AG04450 (cell line): ENCODE data around the gene PLA2G4E. TPM values are rescaled to one million over a fixed set of nuclear protein-coding genes. Genes with fewer than 3 reads are reported as not detected.

ENCODE experiments used
- CTCF ChIA-PET: fragments of 300-600, 350-600 bp; formaldehyde crosslinking; extraction: SDS; loops from one replicate; lab custom pipeline; 2022; ENCODE audit warnings: antibody characterized with exemption, inconsistent platforms; lab: Charles Lee
- POLR2A ChIA-PET: fragments of 350-600 bp; formaldehyde crosslinking; extraction: SDS; loops from one replicate; lab custom pipeline; 2021; ENCODE audit warnings: antibody characterized with exemption, inconsistent platforms; lab: Yijun Ruan, JAX
- DNase-seq: peaks from one replicate; pipeline ENCODE4 v3.0.0-alpha.2; 2011; ENCODE audit warnings: low read depth, low spot score
- H3K27ac ChIP-seq: one replicate; pipeline ENCODE4 v1.5.1; 2012; ENCODE audit warnings: low read depth, low read length, control low read depth
- H3K27me3 ChIP-seq: one replicate; pipeline ENCODE4 v1.6.0; 2012; ENCODE audit warnings: low read length; ENCODE audit not compliant: control insufficient read depth, insufficient read depth
- H3K4me3 ChIP-seq: 2 replicates; pipeline ENCODE4 v1.5.1; 2011; ENCODE audit warnings: mild to moderate bottlenecking, low read depth, low read length, control low read depth
- H3K9me3 ChIP-seq: 2 replicates; pipeline ENCODE4 v1.5.1; 2012; ENCODE audit warnings: low read length; ENCODE audit not compliant: control insufficient read depth, insufficient read depth
- CTCF ChIP-seq: IDR thresholded peaks from 2 replicates; pipeline ENCODE4 v1.5.1; 2011; ENCODE audit warnings: low read depth, low read length, control low read depth, inconsistent platforms
- polyA plus RNA-seq: library from polyadenylated mRNA; depleted of rRNA; stranded (reverse); fragments of >200 nt; gene quantifications from 2 replicates; pipeline ENCODE4 v1.2.3, GENCODE V29; 2011

The PLA2G4E gene
- polyA plus RNA-seq, 1 experiment, result not detected

DNA sequence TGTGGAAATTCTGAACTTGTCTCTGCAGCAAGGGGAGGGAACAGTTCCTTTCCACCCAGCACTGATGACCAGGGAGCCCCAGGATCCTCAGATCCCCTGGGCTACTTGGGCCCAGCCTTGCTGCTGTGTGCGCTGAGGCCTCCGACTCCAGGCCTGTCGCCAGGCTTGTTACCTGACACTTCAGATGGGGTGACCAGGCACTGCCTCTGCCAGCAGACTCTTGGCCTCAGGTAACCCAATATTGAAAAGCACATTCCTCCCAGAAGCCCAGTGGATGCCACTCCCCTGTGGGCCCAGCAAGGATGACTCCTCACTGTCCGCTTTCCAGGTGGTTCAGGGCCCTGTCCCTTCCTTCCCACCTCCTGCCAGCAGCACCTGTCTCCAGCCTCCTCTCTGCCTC is 3.5 kb upstream of the PLA2G4E start:
- ChIA-PET POLR2A (no interaction called here), CTCF (interaction anchor here (1.6 kb wide), 1 partner anchor 34 kb away, joined by 4 read pairs; no protein-coding TSS in a partner anchor)
- H3K27ac ChIP-seq, result no peak overlapping the region
- no peak for TF ChIP-seq CTCF
- peaks cover 9% of the 10 kb centered on the region for H3K9me3 ChIP-seq
- no peak for DNase-seq
- H3K27me3 ChIP-seq, result peaks cover 22% of the 10 kb centered on the region
- H3K4me3 ChIP-seq, result no peak overlapping the region

DNA sequence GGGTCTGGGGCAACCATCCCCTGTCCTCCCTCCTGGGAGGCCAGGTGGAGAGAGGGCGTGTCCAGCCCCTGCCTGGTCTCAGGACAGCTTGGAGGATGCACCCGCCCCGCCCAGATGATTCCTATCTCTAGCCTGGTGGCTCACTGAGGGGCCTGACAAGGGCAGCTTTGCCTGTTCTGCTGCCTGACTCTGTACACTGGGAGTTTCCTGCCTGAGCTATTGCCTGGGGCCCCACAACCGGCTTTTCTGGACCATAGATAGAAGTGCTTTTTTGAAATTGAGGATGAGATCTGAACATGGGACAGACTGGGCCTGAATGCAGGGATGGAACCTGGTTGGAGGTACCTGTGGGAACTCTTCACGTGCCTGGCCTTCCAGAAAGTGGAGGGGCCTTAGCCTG is 751 bp upstream of the PLA2G4E start:
- H3K27me3 ChIP-seq, result peaks cover 38% of the 10 kb centered on the region
- H3K4me3 ChIP-seq, result no peak overlapping the region
- ChIA-PET POLR2A (no interaction called here), CTCF (no interaction called here)
- no peak overlapping the region for H3K27ac ChIP-seq
- DNase-seq, result no peak
- no peak for TF ChIP-seq CTCF
- peaks cover 9% of the 10 kb centered on the region for H3K9me3 ChIP-seq

GRCh38 chr15:42018306-42019224 is 2.3 kb downstream of the PLA2G4E start:
- ChIA-PET CTCF (interaction anchor here (1.1 kb wide), 1 partner anchor 66 kb away, joined by 3 read pairs; no protein-coding TSS in a partner anchor), POLR2A (no interaction called here)
- Histone ChIP-seq H3K27ac (no peak overlapping the region), H3K4me3 (no peak overlapping the region), H3K9me3 (peaks cover 9% of the 10 kb centered on the region; the same call in 1 of the 2 replicates), H3K27me3 (peaks cover 52% of the 10 kb centered on the region)
- TF ChIP-seq CTCF, result no peak
- DNase-seq, result no peak

DNA sequence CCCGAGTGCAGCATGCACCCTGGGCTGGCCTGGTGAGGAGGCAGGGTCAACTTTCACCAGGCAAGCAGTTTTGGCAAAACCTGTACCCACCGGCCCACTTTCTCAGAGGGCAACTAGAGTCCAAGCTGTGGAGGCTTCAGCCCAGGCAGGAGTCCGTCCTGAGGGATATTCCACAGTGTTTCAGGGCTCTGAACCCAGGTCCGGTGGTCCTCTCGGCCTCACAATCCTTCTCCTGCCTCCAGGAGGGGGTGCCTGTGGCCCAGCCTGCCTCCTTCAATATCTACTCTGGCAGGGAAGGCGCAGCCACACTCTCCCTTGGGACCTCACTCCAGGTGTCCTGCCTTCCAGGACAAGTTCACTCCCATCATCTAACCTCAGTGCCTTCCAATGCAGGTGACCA is 3.9 kb downstream of the PLA2G4E start:
- H3K27ac ChIP-seq, result no peak overlapping the region
- peaks cover 49% of the 10 kb centered on the region for H3K27me3 ChIP-seq
- no peak for TF ChIP-seq CTCF
- no peak for DNase-seq
- ChIA-PET CTCF (no interaction called here), POLR2A (no interaction called here)
- no peak overlapping the region for H3K4me3 ChIP-seq
- 0 out of 2 replicates have a peak, but pooled peaks cover 3% of the 10 kb centered on the region for H3K9me3 ChIP-seq

DNA sequence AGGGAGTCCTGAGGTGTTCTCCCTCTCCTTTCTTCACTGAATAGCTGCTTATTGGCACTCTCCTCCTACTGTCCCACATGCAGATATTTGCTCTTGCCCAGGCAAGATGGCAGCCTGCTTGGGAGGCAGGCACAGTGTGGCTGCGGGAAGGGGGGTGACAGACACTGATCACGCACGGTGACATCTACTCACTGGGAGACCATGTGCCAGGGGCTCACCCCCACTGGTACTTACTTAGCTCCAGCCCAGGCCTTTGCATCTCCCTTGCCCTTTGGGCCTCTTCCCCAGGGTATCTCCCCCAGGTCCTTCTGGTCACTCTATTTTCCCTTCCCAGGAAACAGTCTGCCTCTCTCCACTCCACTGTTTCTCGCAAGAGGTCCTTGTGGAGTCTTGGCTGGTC is 6.4 kb downstream of the PLA2G4E start:
- no peak for DNase-seq
- ChIA-PET POLR2A (no interaction called here), CTCF (interaction anchor here (0.6 to 1.2 kb wide), 4 partner anchors 25 to 166 kb away, joined by 3 to 5 read pairs (median 4); no protein-coding TSS in a partner anchor)
- H3K27ac ChIP-seq, result no peak overlapping the region
- TF ChIP-seq CTCF, result no peak
- H3K27me3 ChIP-seq, result peaks cover 53% of the 10 kb centered on the region
- no peaks in the 10 kb centered on the region for H3K9me3 ChIP-seq
- H3K4me3 ChIP-seq, result no peak overlapping the region
